Measurements from ENCODE around the gene GPR84.
A peak's percentile ranks its signal among the peaks of the same experiment; 100 is the strongest.
"Not testable (repeated sequence)": the region's sequence is repeated elsewhere in the genome, so short reads cannot be mapped to it uniquely, and the experiment has no call there.

GPR84 gene

DNA sequence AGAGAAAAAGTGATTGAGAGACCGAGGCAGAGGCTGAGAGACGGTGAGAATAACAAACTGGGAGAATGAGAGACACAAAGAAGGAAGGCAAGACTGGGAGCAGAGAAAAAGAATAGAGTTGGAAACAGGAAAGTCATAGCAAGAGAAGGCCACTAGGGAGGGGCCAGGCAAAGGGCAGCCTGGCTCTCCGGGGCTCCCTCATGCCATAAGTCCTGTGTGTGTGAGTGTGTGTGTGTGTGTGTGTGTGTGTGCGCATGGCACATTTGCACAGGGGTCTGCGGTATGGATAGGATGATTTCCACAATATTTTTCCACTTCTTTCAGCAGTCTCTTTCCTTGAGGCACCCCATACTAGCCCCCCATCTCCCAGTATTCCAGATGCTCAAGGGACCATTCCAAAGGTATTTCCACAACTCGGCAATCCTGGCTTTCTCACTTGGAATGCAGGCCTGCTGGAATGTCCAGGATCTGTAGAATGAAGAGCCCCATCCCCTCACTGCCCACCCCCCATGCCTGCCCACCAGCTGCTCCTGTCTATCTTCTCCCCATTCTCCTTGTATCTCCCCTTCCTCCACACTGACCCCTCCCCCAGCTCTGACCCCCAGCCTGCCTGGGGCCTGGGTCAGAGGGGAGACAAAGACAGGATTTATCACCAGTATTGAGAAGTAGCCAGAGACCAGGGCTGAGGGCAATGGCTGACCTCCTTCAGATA lies 9.0 kb downstream of the GPR84 start:
- DNase-seq (ENCODE audit: low spot score), result no peak

DNA sequence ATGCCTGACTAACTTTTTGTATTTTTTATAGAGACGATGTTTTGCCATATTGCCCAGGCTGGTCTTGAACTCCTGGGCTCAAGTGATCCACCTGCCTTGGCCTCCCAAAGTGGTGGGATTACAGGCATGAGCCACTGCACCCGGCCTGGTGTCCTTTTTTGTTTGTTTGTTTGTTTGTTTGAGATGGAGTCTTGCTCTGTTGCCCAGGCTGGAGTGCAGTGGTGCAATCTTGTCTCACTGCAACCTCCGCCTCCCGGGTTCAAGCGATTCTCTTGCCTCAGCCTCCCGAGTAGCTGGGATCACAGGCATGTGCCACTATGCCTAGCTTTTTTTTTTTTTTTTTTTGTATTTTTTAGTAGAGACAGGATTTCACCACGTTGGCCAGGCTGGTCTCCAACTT lies 10.0 kb downstream of the GPR84 start:
- not testable (repeated sequence) for DNase-seq (ENCODE audit: low spot score)

DNA sequence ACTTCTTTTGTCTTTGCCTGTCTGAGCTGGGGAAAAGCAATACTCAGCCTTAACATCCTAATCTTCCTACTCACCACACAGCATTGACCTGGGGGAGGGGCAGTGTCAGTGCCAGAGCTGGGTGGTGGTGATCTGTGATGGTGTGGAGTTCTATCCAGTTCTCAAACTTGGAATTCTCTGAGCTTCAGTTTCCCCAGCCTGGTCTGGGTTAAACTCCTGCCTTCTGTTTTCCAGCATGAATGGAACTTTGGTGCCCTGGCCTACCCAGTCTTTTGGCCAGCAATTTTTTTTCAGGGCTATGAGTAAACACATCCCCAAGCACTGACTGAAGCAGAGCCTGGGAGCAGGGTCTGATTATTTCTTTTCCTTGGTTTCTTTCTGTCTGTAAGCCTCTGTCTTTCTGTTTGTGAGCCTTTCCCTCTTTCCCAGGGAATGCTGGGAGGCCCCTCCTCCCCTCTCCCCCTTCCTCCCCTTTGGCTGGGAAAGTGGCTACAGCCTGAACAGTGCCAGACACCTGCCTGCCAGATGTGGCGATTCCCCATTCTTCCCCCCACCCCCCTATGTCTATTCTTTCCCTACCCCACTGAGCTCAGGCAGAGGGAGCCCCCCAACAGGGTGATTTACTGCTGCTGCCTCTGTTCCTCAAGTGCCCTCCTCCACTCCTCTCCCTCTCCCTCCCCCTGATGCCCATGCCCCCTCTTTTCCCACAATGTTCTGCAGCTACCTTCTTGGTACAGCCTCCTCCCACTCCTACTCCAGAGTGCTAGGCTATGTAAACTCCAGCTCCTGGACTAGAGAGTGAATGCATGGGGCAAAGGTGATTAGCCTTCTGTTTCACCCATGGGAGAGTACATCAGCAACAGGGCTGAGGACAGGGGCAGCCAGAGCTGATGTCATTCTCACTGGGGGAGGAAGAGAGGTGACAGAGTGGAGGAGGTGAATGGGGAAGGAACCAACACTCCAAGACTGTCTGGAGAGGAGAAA lies 11.1 kb downstream of the GPR84 start:
- no peak for DNase-seq (ENCODE audit: low spot score)

DNA sequence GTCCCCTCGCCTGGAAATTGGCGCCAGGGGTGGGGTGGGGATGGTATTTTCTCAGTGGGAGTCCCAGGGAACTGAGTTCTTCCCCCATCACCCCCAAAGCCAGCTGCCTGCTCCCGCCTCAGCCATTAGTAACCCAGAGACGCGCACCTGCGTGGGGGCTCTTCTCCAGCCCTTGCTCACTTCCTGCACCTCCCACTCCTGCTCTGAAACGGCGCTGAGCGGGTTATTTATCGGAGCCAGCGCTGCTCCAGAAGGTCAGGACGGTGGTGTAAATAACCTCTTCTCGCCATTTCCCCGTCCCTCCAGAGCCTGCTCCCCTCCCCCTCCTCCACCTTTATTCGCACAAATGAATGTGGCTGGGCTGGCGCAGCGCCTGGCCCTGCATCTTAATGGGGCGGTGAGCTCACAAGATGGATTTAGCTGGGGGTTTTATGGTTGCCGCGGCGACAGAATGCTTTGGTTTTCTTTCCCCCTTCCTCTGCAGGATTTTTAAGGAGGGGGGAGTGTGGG lies 12.2 kb downstream of the GPR84 start:
- DNase-seq (ENCODE audit: low spot score), result no peak

GRCh38 chr12:54351341-54351740 lies 12.9 kb downstream of the GPR84 start:
- DNase-seq (ENCODE audit: low spot score), result no peak

DNA sequence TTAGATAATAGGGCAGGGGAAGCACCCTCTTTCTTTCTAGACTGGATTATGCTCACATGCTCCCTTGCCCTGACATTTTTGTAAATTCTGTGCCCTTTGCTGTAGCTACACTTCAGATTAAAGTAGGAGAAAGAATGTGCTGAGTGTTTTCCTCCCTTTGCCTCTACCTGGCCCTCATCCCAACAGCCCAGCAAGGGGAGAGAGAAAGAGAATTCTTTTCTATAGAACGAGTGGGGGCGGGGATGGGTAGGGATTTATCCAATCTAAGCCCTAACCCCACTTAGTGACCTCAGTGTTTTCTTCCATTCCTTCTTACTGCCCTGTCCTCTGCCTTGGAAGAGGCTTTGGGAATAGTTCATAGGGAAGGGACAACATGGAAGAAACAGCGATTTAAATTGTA lies 13.5 kb downstream of the GPR84 start:
- DNase-seq (ENCODE audit: low spot score), result no peak

- DNase-seq (ENCODE audit: low spot score), result no peak
Measured at GRCh38 chr12:54349679-54350078, 14.6 kb downstream of the GPR84 start.

DNA sequence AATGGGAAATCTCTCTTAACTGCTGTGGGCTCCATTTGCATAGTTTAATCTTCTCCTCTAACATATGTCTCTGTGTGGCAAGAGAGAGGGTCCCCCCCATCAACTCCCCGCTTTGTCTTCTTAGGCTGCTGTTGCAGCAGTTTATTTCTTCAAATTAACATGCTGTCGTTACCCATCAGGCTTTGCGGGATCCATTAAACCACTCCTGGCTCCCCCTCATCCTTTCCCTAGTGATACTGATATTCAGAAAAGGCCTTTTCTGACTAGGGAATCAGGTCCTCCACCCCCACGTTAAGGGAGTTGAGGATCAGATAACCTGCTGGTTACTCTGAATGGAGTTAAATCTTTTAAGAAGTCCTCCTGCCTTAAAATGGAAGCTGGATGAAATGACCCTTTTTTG lies 15.2 kb downstream of the GPR84 start:
- no peak for DNase-seq (ENCODE audit: low spot score)

GRCh38 chr12:54341378-54342300 lies 22.6 kb downstream of the GPR84 start:
- DNase-seq (ENCODE audit: low spot score), result no peak

DNA sequence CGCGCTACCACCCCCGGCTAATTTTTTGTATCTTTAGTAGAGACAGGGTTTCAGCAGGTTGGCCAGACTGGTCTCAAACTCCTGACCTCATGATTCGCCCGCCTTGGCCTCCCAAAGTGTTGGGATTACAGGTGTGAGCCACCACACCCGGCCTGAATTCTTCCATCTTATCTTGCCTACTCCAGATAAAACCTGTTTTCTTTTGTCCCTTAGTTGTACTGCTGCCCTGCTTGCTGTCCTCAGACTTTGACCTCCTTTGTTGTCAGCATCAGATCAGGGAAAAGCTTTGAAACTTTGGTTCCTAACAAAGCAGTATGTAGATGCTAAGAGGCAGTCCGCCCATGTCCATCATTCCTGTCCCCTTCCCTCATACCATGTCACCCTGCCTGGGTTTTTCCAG lies 23.4 kb downstream of the GPR84 start:
- no peak for DNase-seq (ENCODE audit: low spot score)

DNA sequence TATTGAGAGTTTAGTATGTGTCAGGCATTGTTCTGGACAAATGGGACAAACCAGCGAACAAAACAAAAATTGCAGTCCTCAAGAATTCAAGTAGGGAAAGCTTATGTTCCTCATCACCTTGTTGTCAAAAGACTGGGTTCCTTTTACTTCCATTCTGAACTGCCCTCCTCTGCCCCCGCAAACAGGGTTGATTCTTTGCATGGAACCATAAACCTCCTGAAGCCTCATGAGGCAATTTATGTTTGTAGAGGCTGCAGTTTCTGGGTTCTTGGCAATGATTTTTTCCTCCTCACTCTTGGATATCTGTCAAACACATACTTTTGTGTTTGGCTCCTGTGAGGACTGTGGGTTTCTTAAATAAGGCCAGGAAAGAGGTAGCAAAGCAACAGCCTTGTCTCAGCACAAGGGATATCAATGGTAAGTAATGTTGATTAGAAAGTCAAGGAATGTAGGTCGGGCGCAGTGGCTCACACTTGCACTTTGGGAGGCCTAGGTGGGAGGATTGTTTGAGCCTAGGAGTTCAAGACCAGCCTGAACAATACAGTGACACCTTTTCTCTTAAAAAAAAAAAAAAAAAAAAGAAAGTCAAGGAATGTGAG lies 25.5 kb downstream of the GPR84 start:
- no peak for DNase-seq (ENCODE audit: low spot score)

- DNase-seq (ENCODE audit: low spot score), result no peak
Measured at GRCh38 chr12:54337854-54338650, 26.2 kb downstream of the GPR84 start.

- no peak for DNase-seq (ENCODE audit: low spot score)
Measured at GRCh38 chr12:54337280-54337842, 26.9 kb downstream of the GPR84 start.

DNA sequence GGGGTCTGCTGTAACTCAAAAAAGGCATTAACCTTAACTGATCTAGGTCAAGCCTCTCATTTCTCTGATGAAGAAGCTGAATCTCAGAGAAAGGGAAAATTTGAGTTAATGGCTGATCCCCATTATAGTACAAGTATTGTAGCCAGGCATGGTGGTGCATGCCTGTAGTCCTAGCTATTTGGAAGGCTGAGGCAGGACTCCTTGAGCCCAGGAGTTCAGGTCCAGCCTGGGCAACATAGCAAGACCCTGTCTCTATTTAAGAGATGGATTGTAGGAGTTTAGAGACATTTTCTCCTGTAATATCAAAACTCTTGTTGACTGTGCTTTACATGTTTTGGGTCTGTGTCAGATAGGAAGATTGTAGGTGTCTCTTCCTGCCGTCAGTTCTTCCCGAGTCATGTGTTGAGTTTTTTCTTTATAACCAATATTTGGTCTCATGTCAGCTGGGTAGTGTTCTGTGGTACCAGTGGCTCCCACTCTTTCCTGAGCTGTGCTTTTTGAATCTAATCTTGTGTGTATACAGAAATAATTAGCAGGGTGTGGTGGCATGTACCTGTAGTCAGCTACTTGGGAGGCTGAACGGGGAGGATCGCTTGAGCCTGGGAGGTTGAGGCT lies 30.8 kb downstream of the GPR84 start:
- DNase-seq (ENCODE audit: low spot score), result no peak

DNA sequence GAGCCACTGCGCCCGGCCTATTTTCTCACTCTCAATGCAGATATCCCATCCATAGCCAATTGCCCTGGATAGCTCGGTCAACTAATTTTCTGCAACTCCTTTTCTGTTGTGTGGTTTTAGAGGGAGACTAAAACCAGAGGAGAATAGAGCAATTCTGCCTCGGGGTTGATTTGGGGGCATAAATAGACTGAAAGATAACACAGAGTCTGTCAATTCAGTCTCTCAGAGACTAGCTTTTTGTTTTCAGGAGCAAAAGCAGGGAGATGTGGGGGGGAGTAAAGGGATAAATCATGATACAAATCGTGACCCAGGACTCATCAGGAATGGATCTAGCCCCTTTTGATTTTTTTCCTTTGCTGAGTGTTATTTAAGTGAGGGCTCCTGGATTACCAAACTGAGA lies 32.8 kb downstream of the GPR84 start:
- DNase-seq (ENCODE audit: low spot score), result peak; percentile 85

- DNase-seq (ENCODE audit: low spot score), result no peak
Measured at GRCh38 chr12:54330442-54330841, 33.8 kb downstream of the GPR84 start.

GRCh38 chr12:54329759-54330158 lies 34.5 kb downstream of the GPR84 start:
- peak; percentile 63 for DNase-seq (ENCODE audit: low spot score)

- no peak for DNase-seq (ENCODE audit: low spot score)
Measured at GRCh38 chr12:54328595-54329337, 35.5 kb downstream of the GPR84 start.

- DNase-seq (ENCODE audit: low spot score), result not testable (repeated sequence)
Measured at GRCh38 chr12:54325442-54326109, 38.7 kb downstream of the GPR84 start.
